ENCODE results near the gene PPP2R5C. TPM values are rescaled to one million over a fixed set of nuclear protein-coding genes. Genes with fewer than 3 reads are reported as not detected.
A peak's percentile ranks its signal among the peaks of the same experiment; 100 is the strongest.

Gene PPP2R5C
- total RNA-seq, 1 donor from 2014 or later: 125 TPM

DNA sequence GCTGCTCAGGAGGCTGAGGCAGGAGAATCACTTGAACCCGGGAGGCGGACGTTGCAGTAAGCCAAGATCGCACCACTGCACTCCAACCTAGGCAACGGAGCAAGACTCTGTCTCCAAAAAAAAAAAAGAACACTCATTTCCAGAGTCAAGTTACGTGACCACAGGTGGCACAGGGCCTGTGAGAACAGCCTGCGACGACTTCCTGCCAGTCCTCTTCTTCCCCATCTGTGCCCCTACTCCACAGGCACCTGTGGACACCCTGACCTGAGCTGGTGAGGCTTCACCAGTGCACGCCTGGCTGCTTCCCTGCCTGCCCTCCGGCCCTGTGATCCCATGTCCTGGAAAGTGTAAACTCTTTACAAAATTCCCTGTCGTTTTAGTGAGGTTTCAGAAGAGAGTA, 77.7 kb downstream of the PPP2R5C start:
- H3K9me3 Mint-ChIP-seq: no peaks in the 10 kb centered on the region
- TF ChIP-seq, protein P1, sequence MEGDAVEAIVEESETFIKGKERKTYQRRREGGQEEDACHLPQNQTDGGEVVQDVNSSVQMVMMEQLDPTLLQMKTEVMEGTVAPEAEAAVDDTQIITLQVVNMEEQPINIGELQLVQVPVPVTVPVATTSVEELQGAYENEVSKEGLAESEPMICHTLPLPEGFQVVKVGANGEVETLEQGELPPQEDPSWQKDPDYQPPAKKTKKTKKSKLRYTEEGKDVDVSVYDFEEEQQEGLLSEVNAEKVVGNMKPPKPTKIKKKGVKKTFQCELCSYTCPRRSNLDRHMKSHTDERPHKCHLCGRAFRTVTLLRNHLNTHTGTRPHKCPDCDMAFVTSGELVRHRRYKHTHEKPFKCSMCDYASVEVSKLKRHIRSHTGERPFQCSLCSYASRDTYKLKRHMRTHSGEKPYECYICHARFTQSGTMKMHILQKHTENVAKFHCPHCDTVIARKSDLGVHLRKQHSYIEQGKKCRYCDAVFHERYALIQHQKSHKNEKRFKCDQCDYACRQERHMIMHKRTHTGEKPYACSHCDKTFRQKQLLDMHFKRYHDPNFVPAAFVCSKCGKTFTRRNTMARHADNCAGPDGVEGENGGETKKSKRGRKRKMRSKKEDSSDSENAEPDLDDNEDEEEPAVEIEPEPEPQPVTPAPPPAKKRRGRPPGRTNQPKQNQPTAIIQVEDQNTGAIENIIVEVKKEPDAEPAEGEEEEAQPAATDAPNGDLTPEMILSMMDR (IDR thresholded peaks at IDR 0.05; ENCODE audit: unreplicated experiment): no peak

DNA sequence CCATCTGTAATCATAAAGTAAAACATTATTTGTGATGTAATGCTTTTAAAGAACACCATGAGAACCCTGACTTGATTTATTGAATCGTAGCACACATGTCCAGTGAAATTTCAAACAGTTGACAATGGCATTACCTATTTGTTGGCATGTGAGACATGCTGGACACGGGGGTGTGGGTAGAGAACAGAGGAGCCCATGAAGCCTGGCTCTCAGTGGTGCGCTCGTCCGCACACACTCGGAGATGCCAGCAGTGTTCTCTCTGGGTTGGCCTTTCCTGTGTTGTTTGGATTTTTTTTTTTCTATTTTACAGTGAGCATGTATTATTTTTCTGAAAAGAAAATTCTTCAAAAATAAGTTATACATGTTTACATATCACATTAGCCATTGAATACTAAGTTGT, 78.2 kb downstream of the PPP2R5C start:
- TF ChIP-seq, protein P1 (IDR thresholded peaks at IDR 0.05; ENCODE audit: unreplicated experiment): no peak
- no peak overlapping the region for H3K4me3 Mint-ChIP-seq
- H3K27ac Mint-ChIP-seq: peak overlapping the region; percentile 69
- H3K9me3 Mint-ChIP-seq: no peaks in the 10 kb centered on the region
- H3K27me3 Mint-ChIP-seq (ENCODE audit: low read depth): no peaks in the 10 kb centered on the region
- H3K4me1 Mint-ChIP-seq: peaks cover 3% of the 10 kb centered on the region
- DNase-seq (ENCODE audit: low spot score in 2 of 2, unreplicated experiment in 2 of 2): no peak
- peaks cover 3% of the 10 kb centered on the region for H3K36me3 Mint-ChIP-seq

More for the DNA sequence above, 77.7 kb downstream of the PPP2R5C start:
- DNase-seq (ENCODE audit: low spot score in 2 of 2, unreplicated experiment in 2 of 2): no peak
- Mint-ChIP-seq H3K36me3 (peaks cover 3% of the 10 kb centered on the region), H3K4me1 (peaks cover 3% of the 10 kb centered on the region), H3K27me3 (ENCODE audit: low read depth) (no peaks in the 10 kb centered on the region), H3K4me3 (no peak overlapping the region), H3K27ac (peak overlapping the region; percentile 69)

DNA sequence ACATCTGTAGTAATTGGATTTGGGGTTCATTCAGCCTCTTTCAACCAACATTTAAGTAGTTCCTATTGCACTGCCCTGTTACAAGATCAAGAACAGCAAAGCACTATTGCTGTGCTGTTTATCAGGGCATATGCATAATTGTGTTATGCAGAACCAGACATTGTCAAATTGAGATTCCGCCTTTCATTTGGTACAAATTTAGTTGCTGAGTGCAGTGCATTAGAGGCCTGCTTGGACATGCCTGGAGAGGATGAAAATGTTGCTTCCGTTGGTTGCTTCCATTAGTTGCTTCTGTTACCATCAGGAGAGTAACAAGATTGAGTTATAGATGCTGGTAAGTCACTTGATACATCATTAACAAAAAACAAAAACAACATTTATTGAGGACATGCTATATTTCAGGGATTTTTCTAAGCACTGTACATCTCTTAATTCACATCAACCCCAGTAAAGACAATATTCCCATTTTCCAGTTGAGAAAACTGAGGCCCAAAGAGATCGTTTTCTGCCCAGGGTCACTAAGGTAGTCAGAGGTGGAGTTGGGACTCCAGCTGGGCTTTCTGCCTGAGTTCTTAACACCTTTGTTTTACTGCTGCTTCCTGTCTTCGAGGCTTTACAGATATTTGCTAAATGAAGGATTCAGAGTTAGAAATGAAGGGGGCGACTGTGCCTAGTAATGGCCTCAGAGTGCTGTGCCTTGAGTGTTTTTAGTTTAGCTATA, 79.3 kb downstream of the PPP2R5C start:
- H3K4me1 Mint-ChIP-seq: peaks cover 3% of the 10 kb centered on the region
- H3K36me3 Mint-ChIP-seq: peaks cover 3% of the 10 kb centered on the region
- no peaks in the 10 kb centered on the region for H3K9me3 Mint-ChIP-seq
- TF ChIP-seq, protein P1 (IDR thresholded peaks at IDR 0.05; ENCODE audit: unreplicated experiment): no peak
- no peak overlapping the region for H3K4me3 Mint-ChIP-seq
- no peak overlapping the region for H3K27ac Mint-ChIP-seq
- no peaks in the 10 kb centered on the region for H3K27me3 Mint-ChIP-seq (ENCODE audit: low read depth)
- DNase-seq (ENCODE audit: low spot score in 2 of 2, unreplicated experiment in 2 of 2): no peak

DNA sequence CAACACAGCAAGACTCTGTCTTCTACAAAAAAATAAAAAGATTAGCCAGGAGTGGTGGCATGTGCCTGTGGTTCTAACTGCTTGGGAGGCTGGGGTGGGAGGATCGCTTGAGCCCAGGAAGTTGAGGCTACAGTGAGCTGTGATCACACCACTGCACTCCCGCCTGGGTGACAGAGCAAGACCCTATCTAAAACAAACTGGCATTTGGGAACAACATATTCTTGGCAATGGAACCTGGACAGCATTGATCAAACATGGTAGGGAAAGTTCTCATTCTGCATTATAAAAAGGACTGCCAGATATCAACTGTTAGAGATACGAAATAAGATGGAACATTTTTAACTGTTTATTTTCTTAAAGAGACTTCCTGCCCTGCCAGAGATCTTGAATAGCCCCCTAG, 81.5 kb downstream of the PPP2R5C start:
- Mint-ChIP-seq H3K36me3 (peaks cover 3% of the 10 kb centered on the region), H3K27ac (no peak overlapping the region), H3K4me3 (no peak overlapping the region), H3K9me3 (no peaks in the 10 kb centered on the region), H3K4me1 (peaks cover 3% of the 10 kb centered on the region), H3K27me3 (ENCODE audit: low read depth) (no peaks in the 10 kb centered on the region)
- TF ChIP-seq, protein P1 (IDR thresholded peaks at IDR 0.05; ENCODE audit: unreplicated experiment): no peak
- DNase-seq (ENCODE audit: low spot score in 2 of 2, unreplicated experiment in 2 of 2): no peak

DNA sequence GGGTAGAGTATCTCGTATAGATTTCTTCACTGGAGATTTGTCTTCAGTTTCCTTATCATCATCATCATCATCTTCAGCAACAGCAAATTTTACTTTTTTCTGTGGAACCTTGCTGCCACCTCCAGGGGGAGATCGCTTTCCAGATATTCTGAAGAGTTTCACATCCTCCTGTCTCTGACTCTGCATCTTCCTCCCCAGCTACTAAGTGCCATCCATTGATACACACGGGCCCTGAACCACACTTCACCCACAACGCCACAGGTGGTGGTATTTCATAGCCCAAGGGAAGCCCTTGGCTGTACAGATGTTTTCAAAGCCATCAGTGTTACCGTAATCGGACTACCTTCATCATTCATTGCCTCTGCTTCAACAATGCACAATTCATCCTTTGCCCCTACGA, 82.2 kb downstream of the PPP2R5C start:
- Mint-ChIP-seq H3K9me3 (no peaks in the 10 kb centered on the region), H3K36me3 (peaks cover 3% of the 10 kb centered on the region), H3K4me3 (no peak overlapping the region), H3K27ac (peak overlapping the region; percentile 3), H3K27me3 (ENCODE audit: low read depth) (no peaks in the 10 kb centered on the region), H3K4me1 (peaks cover 3% of the 10 kb centered on the region)
- no peak for DNase-seq (ENCODE audit: low spot score in 2 of 2, unreplicated experiment in 2 of 2)
- TF ChIP-seq, protein P1 (IDR thresholded peaks at IDR 0.05; ENCODE audit: unreplicated experiment): no peak
